Suprapubic skin (tissue), 3 donors: ENCODE results near the gene STXBP5.

Source experiments
- CTCF ChIP-seq, 2 donors: fragments of 200-600 bp in 1 of 2; fragments of 450-650 bp in 1 of 2; sonication (generic) in 1 of 2; IDR thresholded peaks; one replicate each; pipeline ENCODE4 v1.5.1; 2016 to 2019; ENCODE audit warnings: antibody characterized with exemption in 2 of 2, mild to moderate bottlenecking in 1 of 2, moderate library complexity in 1 of 2
- POLR2A ChIP-seq, 2 donors: fragments of 450-650 bp; IDR thresholded peaks; one replicate each; pipeline ENCODE4 v1.6.1; 2017; ENCODE audit warnings: antibody characterized with exemption in 2 of 2, mild to moderate bottlenecking in 2 of 2, moderate library complexity in 2 of 2

DNA sequence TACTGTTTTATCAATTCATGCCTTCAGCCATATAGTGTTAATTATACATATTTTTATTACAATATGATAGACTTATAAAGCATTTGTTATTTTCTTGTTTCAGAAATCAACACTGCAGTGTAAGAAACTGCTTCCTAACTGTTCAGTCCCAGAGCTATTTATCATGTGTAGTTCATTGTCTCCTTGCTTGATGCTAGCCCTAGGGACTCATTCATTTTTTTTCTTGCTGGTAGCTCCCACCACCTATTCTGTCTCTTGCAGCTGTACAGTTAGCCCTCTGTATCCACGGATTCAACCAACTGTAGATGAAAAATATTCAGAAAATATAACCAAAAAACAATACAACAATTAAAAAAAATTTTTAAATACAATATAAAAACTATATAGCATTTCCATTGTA is 121.3 kb downstream of the STXBP5 start:
- TF ChIP-seq CTCF (IDR thresholded peaks at IDR 0.05) = no peak
- TF ChIP-seq POLR2A (IDR thresholded peaks at IDR 0.05) = no peak
